Retina (tissue), 1 donor: Measurements from ENCODE around the gene SPRR2B.
"Not testable (repeated sequence)": the region's sequence is repeated elsewhere in the genome, so short reads cannot be mapped to it uniquely, and the experiment has no call there.

Experiments
- DNase-seq: peaks from one replicate; pipeline ENCODE4 v3.0.0-alpha.2; 2016

SPRR2B gene

DNA sequence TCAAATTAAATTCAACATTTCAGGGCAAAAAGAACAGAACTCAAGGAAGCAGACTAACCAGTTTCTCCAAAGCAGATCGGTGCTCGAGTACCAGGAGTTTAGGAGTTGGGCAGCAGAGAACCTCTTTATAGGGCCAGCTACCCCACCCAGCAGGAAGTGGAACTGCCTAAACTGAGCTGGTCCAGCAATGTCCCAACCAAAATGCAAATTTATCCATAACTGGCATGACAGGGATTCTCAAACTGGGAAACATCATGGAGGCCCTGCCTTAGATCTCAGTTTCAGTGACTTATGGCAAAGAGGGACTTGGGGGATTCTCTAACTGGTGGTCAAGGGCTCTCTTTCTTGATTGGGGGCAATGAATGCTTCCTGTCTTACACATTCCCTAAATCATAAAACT, at the start of gene SPRR2B:
Gene SPRR2B (minus strand): TSS at position 101 of the 400 bp plus-strand sequence. CDS start 772 bp downstream, outside the sequence.
- DNase-seq, result no peak

DNA sequence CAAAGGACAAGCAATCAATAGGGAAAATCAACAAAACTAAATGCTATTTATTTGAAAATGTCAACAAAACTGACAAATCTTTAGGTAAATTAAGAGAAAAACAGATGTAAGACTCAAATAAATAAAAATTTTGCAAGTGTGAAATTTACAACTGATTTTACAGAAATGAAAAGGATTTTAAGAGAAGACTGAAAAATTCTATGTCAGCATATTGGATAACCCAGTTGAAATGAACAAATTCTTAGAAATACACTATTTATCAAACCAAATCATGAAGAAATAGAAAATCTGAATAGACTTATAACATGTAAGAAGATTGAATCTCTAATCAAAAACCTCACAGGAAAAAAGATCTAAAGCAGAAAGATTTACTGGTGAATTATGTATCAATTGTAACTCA, 49.5 kb upstream of the SPRR2B start:
- no peak for DNase-seq

GRCh38 chr1:153119491-153119971, 48.1 kb upstream of the SPRR2B start:
- no peak for DNase-seq

DNA sequence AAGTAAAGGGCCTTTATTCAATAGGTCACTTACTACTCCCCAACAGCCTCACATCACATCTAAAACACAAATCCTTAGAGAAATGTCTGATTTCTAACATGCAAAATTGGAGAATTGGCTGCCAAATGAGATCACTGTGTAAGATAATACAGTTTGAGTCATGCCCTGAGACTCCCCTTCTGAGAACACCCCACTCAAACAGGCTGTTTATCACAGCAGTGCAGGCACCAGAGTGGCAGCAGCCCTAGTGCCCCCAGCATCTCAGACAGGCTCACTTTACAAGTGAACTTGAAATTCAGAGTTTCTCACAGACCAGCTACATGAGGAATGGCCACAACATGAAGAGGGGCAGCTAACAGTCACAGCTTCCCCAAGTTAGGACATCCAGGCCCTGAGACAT, 43.9 kb upstream of the SPRR2B start:
- DNase-seq, result not testable (repeated sequence)

- no peak for DNase-seq
Observed at GRCh38 chr1:153113416-153113815, 42.0 kb upstream of the SPRR2B start, which contains the start of gene SPRR2F. Gene SPRR2F, minus strand, starts transcription at chr1:153113516. Its CDS starts 783 bp downstream, at chr1:153112733.

DNA sequence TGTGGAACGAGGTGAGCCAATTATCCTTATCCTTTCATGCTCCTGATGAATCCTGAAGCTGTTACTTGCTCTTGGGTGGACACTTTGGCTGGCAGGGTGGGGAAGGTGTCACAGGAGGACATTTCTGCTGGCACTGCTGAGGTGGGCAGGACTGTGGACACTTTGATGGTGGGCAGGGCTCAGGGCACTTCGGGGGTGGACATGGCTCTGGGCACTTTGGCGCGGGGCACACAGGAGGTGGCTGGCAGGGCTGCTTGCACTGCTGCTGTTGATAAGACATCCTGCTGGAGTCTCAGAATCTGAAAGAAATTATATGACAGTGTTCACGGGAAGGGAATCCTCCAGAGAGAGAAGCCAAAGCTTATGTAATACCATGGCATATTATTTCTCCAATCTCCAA, 41.0 kb upstream of the SPRR2B start:
- DNase-seq, result not testable (repeated sequence)

DNA sequence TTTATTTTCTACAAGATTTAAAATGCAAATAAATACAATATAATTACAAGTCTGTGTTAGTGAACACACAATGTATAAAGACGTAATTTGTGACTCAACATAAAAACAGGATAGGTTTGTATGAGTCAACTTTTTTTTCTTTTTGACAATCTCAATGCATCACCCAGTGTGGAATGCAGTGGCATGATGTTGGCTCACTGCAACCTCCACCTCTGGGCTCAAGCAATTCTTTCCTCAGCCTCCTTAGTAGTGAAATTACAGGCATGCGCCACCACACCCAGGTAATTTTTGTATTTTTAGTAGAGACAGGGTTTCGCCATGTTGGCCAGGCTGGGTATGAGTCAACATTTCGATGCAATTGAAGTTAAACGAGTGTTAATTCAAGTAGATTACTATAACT, 28.8 kb upstream of the SPRR2B start:
- no peak for DNase-seq

GRCh38 chr1:153099461-153100045, 28.1 kb upstream of the SPRR2B start:
- DNase-seq, result no peak

GRCh38 chr1:153095764-153096163, 24.4 kb upstream of the SPRR2B start:
- no peak for DNase-seq

DNA sequence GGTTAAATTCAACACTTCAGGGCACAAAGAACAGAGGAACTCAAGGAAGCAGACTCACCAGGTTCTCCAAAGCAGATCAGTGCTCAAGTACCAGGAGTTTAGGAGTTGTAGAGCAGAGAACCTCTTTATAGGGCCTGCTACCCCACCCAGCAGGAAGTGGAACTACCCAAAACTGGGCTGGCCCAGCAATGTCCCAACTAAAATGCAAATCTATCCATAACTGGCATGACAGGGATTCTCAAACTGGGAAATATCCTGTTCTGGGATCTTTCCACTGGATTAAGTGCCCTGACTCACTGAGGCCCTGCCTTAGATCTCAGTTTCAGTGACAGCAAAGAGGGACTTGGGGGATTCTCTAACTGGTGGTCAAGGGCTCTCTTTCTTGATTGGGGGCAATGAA, 23.0 kb upstream of the SPRR2B start, which contains the start of gene SPRR2E:
Gene SPRR2E (minus strand): TSS at position 101 of the 400 bp plus-strand sequence. CDS start 775 bp downstream, outside the sequence.
- no peak for DNase-seq

GRCh38 chr1:153087652-153088051, 16.2 kb upstream of the SPRR2B start:
- no peak for DNase-seq

DNA sequence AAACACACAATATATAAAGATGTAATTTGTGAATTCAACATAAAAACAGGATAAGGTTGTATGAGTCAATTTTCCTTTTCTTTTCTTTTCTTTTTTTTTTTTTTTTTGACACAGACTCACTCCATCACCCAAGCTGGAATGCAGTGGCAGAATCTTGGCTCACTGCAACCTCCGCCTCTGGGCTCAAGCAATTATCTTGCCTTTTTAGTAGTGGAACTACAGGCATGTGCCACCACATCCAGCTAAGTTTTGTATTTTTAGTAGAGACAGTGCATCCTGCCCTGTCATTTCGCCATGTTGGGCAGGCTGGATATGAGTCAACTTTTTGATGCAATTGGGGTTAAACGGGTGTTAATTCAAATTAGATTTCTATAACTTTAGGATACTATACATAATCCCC, 10.3 kb upstream of the SPRR2B start:
- no peak for DNase-seq

DNA sequence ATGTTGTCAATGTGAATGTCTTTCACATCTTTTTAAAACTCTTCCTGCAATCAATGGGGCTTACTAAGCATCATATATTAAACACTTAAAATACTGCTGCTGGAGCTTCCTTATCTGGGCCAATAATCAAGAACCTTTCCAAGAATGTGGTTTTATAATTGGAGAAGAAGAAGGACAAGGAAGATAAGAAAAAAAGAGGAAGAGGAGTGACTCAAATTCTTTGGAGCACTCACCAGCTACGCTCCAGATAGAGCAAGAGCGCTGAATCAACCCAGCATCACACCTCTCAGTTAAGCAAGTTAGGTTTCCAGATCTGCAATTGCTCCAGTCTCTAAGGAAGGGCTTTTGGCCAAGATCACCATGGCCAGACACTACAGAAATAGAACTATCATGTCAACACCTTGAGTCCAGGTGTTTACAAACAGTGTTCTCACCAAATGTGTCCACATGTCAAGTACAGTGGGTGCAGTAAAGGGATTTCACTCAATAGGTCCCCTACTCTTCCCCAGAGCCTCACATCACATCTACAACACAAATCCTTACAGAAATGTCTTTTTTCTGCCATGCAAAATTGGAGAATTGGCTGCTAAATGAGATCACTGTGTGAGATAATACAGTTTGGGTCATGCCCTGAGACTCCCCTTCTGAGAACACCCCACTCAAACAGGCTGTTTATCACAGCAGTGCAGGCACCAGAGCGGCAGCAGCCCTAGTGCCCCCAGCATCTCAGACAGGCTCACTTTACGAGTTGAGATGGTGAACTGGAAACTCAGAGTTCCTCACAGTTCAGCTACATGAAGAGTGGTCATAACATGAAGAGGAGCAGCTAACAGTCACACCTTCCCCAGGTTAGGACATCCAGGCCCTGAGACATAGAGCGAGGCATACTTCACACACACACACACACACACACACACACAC, 1.7 kb upstream of the SPRR2B start:
- no peak for DNase-seq

- DNase-seq, result no peak
Observed at GRCh38 chr1:153070243-153070642, 1.2 kb downstream of the SPRR2B start.

DNA sequence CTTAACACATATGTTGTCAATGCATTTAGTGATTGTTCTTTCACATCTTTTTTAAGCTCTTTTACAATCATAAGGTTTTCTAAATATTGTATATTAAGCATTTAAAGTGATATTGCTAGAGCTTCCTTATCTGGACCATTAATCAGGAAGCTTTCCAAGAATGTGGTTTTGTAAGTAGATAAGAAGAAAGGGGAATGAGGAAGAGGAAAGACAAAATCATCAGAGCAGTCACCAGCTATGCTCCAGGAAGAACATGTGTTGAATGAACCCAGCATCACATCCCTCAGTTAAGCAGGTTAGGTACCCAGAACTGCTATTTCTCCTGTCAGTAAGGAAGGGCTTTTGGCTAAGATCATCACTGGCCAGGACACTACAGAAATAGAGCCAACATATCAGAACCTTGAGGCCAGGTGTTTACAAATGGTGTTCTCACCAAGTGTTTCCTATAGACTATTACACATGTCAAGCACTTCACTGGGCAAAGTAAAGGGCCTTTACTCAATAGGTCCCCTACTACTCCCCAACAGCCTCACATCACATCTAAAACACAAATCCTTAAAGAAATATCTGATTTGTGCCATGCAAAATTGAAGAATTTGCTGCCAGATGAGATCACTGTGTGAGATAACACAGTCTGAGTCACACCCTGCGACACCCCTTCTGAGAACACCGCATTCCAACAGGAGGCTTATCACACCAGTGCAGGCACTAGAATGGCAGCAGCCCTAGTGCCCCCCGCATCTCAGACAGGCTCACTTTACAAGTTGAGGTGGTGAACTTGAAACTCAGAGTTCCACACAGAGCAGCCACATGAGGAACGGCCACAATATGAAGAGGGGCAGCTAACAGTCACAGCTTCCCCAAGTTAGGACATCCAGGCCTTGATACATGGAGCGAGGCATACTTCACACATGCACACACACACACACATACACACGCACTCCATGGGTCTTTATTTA, 12.3 kb downstream of the SPRR2B start:
- no peak for DNase-seq

DNA sequence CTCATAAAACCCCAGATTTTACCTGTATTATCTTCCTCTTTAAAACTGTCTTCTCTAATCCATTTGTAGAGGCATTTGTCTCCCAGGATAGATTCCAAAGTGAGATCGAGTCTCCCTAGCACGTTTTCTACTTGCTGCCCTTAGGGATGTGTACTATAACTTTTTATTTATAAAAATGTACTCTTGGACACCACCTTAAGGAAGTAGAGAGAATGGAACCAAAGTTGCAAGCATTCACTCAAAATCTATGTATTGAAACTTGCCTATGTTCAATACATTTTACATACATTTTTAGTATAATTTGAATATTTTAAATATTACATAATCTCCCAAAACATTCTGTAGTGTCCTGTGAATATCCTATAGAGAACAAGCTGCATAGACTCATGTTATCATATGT, 13.3 kb downstream of the SPRR2B start:
- DNase-seq, result no peak

DNA sequence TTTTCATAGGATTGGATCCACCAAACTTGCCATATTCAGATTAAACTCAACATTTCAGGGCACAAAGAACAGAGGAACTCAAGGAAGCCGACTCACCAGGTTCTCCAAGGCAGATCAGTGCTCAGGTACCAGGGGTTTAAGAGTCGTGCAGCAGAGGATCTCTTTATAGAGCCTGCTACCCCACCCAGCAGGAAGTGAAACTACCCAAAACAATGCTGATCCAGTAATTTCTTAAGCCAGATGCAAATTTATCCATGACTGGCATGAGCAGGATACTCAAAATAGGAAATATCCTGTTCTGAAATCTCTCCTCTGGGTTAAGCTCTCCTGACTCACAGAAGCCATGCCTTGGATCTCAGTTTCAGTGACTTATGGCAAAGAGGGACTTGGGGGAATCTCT, 14.0 kb downstream of the SPRR2B start, which contains the start of gene SPRR2A:
Gene SPRR2A (minus strand): TSS at position 138 of the 400 bp plus-strand sequence. CDS start 777 bp downstream, outside the sequence.
- DNase-seq, result no peak

DNA sequence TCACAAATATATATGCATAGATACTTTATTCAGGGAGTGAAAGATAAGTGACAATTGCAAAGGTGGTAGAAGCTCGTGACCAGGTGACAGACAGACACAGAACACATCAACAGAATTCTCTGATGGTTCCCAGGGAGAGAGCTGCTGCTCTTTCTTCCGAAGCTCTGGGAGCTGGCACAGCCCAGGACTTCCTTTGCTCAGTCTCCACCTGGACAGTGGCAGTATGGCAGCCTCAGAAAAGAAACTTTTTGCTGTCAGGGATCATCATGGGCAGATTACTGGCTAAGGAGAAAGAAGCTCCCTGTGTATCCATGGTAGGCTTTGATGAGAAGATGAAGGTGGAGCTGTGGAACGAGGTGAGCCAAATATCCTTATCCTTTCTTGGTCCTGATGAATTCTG, 15.3 kb downstream of the SPRR2B start:
- DNase-seq, result not testable (repeated sequence)

- DNase-seq, result no peak
Observed at GRCh38 chr1:153049211-153049610, 22.2 kb downstream of the SPRR2B start.

DNA sequence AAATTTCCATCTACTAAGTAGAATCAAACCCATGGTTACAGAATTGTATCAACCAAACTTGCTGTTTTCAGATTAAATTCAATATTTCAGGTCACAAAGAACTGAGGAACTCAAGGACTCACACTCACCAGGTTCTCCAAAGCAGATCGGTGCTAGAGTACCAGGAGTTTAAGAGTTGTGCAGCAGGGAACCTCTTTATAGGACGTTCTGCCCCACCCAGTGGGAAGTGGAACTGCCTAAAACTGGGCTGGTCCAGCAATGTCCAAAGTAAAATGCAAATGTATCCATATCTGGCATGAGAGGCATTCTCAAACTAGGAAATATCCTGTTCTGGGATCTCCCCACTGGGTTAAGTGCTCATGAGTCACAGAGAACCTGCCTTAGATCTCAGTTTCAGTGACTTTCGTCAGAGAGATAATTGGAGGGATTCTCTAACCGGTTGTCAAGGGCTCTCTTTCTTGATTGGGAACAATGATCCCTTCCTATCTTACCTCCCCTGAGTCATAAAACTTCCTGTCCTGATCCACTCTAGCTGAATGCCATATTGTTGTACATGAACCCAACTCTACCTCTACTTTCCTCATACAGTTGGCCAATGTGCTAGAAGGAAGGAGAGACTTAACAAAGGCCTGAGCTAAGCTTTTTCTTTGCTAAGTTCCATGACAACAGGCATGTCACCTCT, 30.3 kb downstream of the SPRR2B start, which contains the start of gene SPRR2D:
Gene SPRR2D (minus strand): TSS at position 171 of the 682 bp plus-strand sequence. CDS start 774 bp downstream, outside the sequence.
- no peak for DNase-seq

DNA sequence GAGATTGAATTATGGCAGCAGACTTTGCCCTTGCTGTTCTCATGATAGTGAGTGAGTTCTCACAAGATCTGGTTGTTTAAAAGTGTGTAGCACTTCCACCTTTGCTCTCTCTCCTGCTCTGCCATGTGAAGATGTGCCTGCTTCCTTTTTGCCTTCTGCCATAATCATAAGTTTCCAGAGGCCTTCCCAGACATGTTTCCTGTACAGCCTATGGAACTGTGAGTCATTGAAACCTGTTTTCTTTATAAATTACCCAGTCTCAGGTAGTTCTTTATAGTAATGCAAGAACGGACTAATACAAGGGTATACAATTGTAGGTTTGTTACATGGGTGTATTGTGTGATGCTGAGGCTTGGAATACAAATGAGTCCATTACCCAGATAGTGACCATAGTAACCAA, 36.2 kb downstream of the SPRR2B start:
- no peak for DNase-seq
